T-cell (primary cell): ENCODE data around the gene LBX1. TPM values are rescaled to one million over a fixed set of nuclear protein-coding genes. Genes with fewer than 3 reads are reported as not detected.

Experiments
- ATAC-seq, 4 experiments: fragments of 200-7000 bp in 3 of 4; fragments of 150-1000 bp in 1 of 4; cut with Tn5 transposase; replicated peaks in 1 of 4; 1 replicate in 3 of 4; 2 replicates in 1 of 4; pipeline ENCODE4 v1.10.0; 2021; ENCODE audit warnings: moderate library complexity in 3 of 4, mild to moderate bottlenecking in 2 of 4, moderate number of reproducible peaks in 1 of 4
- CTCF ChIA-PET, 2 donors: fragments of 300-600 bp; sonication (Branson Sonifier 250); formaldehyde crosslinking; loops; one replicate each; lab custom pipeline; 2022; ENCODE audit warnings: antibody characterized with exemption in 2 of 2; lab: Charles Lee
- POLR2A ChIA-PET, 2 donors: fragments of 300-600 bp; sonication (Branson Sonifier 250); formaldehyde crosslinking; loops; one replicate each; lab custom pipeline; 2022; ENCODE audit warnings: antibody characterized with exemption in 2 of 2; lab: Charles Lee
- DNase-seq, 35 experiments: peaks; one replicate each; pipeline versions ENCODE4 v3.0.0 to v3.0.0-alpha.2; 2013 to 2023
- H3K27ac ChIP-seq: one replicate; pipeline ENCODE4 v1.5.1; 2013; ENCODE audit warnings: low read length
- H3K27me3 ChIP-seq, 2 experiments: replicated peaks in 1 of 2; 1 replicate in 1 of 2; 2 replicates in 1 of 2; pipeline versions ENCODE4 v1.6.1 to v1.7.0; 2013; ENCODE audit warnings: low read length in 1 of 2, mixed read lengths in 1 of 2; ENCODE audit not compliant: control insufficient read depth in 2 of 2, insufficient read depth in 2 of 2; ENCODE audit errors: extremely low read depth in 1 of 2
- H3K36me3 ChIP-seq, 2 donors: 1 replicate in 1 of 2; 2 replicates in 1 of 2; pipeline versions ENCODE4 v1.6.1 to v1.7.0; 2013; ENCODE audit warnings: low read length in 1 of 2; ENCODE audit not compliant: control insufficient read depth in 2 of 2, insufficient read depth in 1 of 2; ENCODE audit errors: extremely low read depth in 1 of 2
- H3K4me1 ChIP-seq, 2 experiments: 1 replicate in 1 of 2; 2 replicates in 1 of 2; pipeline versions ENCODE4 v1.6.1 to v1.7.0; 2013; ENCODE audit warnings: low read length in 2 of 2, mixed read lengths in 1 of 2; ENCODE audit not compliant: insufficient read depth in 2 of 2, control insufficient read depth in 1 of 2; ENCODE audit errors: extremely low read depth in 1 of 2
- H3K4me3 ChIP-seq, 2 donors: 1 replicate in 1 of 2; 2 replicates in 1 of 2; pipeline versions ENCODE4 v1.5.1 to v1.7.0; 2013; ENCODE audit warnings: mild to moderate bottlenecking in 2 of 2, low read length in 1 of 2, moderate library complexity in 1 of 2; ENCODE audit not compliant: control insufficient read depth in 1 of 2; ENCODE audit errors: extremely low read depth in 1 of 2
- H3K9me3 ChIP-seq: 2 replicates; pipeline ENCODE4 v1.7.0; 2013
- H3K27ac Mint-ChIP-seq, 2 donors: one replicate each; pipeline ENCODE4 v1.8.0; 2020 to 2021; ENCODE audit warnings: mild to moderate bottlenecking in 2 of 2, mixed read lengths in 2 of 2
- H3K27me3 Mint-ChIP-seq, 2 donors: one replicate each; pipeline ENCODE4 v1.8.0; 2021 to 2022; ENCODE audit warnings: mixed read lengths in 2 of 2
- H3K36me3 Mint-ChIP-seq: one replicate; pipeline ENCODE4 v1.8.0; 2021; ENCODE audit warnings: mixed read lengths
- H3K4me1 Mint-ChIP-seq, 3 donors: one replicate each; pipeline ENCODE4 v1.8.0; 2020 to 2022; ENCODE audit warnings: mixed read lengths in 3 of 3, mild to moderate bottlenecking in 1 of 3
- H3K4me3 Mint-ChIP-seq, 3 donors: one replicate each; pipeline ENCODE4 v1.8.0; 2020 to 2022; ENCODE audit warnings: mild to moderate bottlenecking in 3 of 3, mixed read lengths in 3 of 3, moderate library complexity in 3 of 3
- H3K9me3 Mint-ChIP-seq, 3 donors: one replicate each; pipeline ENCODE4 v1.8.0; 2020 to 2022; ENCODE audit warnings: mixed read lengths in 3 of 3
- WGBS: methylation state at CpG from one replicate; pipeline ENCODE4 v1.1.5; 2013; ENCODE audit warnings: missing lambda C conversion rate; ENCODE audit not compliant: insufficient coverage; 5-methylcytosine and 5-hydroxymethylcytosine counted together
- total RNA-seq, 35 experiments: library from RNA in 6 of 35; stranded (reverse) in 6 of 35; fragments of 120-200 nt in 1 of 35; gene quantifications; one replicate each; pipeline versions ENCODE4 v1.2.1 to v1.2.4 and lab custom pipeline; 2013 to 2026

LBX1 gene
- total RNA-seq, 5 donors from 2014 or later (not counting 1 experiment from before 2014, with no cell fraction given): not detected

- Mint-ChIP-seq H3K4me1 (peaks cover 36 to 46% (median 43%) of the 10 kb centered on the region in 3 donors), H3K36me3 (no peaks in the 10 kb centered on the region), H3K9me3 (no peaks in the 10 kb centered on the region), H3K4me3 (no peak overlapping the region), H3K27ac (no peak overlapping the region), H3K27me3 (peaks cover 69 to 90% of the 10 kb centered on the region in 2 donors)
- Histone ChIP-seq H3K27ac (no peak overlapping the region), H3K27me3 (peaks cover 35 to 96% of the 10 kb centered on the region in 2 experiments), H3K36me3 (no peaks in the 10 kb centered on the region), H3K4me1 (peaks cover 6 to 57% of the 10 kb centered on the region in 2 experiments), H3K9me3 (no peaks in the 10 kb centered on the region), H3K4me3 (no peak overlapping the region)
- DNase-seq: no peak
- ChIA-PET POLR2A (no interaction called here), CTCF (interaction anchor here in 1 of 2 donors (0.9 kb wide), 1 partner anchor 79 kb away, joined by 3 read pairs; no protein-coding TSS in a partner anchor)
- no peak for ATAC-seq
- 100% methylated on average over 1 of the region's 3 CpGs for WGBS
These were observed 9.3 kb downstream of the LBX1 start for GRCh38 chr10:101219946-101220451.

GRCh38 chr10:101219139-101219945 lies 9.9 kb downstream of the LBX1 start:
- no peaks in the 10 kb centered on the region for H3K9me3 ChIP-seq
- no peak overlapping the region for H3K27ac ChIP-seq
- H3K4me3 ChIP-seq: no peak overlapping the region
- WGBS: 19% methylated on average over 8 of the region's 26 CpGs
- ATAC-seq (no peak), DNase-seq (no peak)
- peaks cover 3 to 60% of the 10 kb centered on the region in 2 experiments for H3K4me1 ChIP-seq
- Mint-ChIP-seq H3K36me3 (no peaks in the 10 kb centered on the region), H3K9me3 (no peaks in the 10 kb centered on the region), H3K27ac (no peak overlapping the region), H3K27me3 (peaks cover 69 to 94% of the 10 kb centered on the region in 2 donors), H3K4me3 (no peak overlapping the region), H3K4me1 (peaks cover 37 to 47% (median 45%) of the 10 kb centered on the region in 3 donors)
- no peaks in the 10 kb centered on the region for H3K36me3 ChIP-seq
- ChIA-PET CTCF (interaction anchor here (0.6 to 1.0 kb wide), 3 partner anchors 349 to 612 kb away, joined by 3 read pairs; no protein-coding TSS in a partner anchor), POLR2A (no interaction called here)
- H3K27me3 ChIP-seq: peaks cover 37 to 97% of the 10 kb centered on the region in 2 experiments

GRCh38 chr10:101218351-101219138 lies 10.7 kb downstream of the LBX1 start:
- no peak overlapping the region for H3K27ac Mint-ChIP-seq
- Histone ChIP-seq H3K27me3 (peaks cover 36 to 99% of the 10 kb centered on the region in 2 experiments), H3K4me1 (peaks cover 5 to 64% of the 10 kb centered on the region in 2 experiments), H3K36me3 (no peaks in the 10 kb centered on the region), H3K9me3 (no peaks in the 10 kb centered on the region), H3K27ac (no peak overlapping the region), H3K4me3 (no peak overlapping the region)
- peak overlapping the region in 1 of 3 donors; percentile 13 for H3K4me3 Mint-ChIP-seq
- no peaks in the 10 kb centered on the region for H3K36me3 Mint-ChIP-seq
- ATAC-seq (no peak), DNase-seq (peak in 1 of 35 experiments; percentile 29)
- 8% methylated on average over 24 of the region's 27 CpGs for WGBS
- H3K4me1 Mint-ChIP-seq: peaks cover 39 to 48% (median 47%) of the 10 kb centered on the region in 3 donors
- peaks cover 67 to 94% of the 10 kb centered on the region in 2 donors for H3K27me3 Mint-ChIP-seq
- H3K9me3 Mint-ChIP-seq: no peaks in the 10 kb centered on the region
- POLR2A ChIA-PET: no interaction called here
- CTCF ChIA-PET: interaction anchor here (0.6 to 1.0 kb wide), 5 partner anchors 69 to 613 kb away, joined by 3 to 4 read pairs (median 3); no protein-coding TSS in a partner anchor

- Histone ChIP-seq H3K36me3 (no peaks in the 10 kb centered on the region), H3K27ac (no peak overlapping the region), H3K4me3 (no peak overlapping the region), H3K9me3 (no peaks in the 10 kb centered on the region), H3K4me1 (peaks cover 5 to 57% of the 10 kb centered on the region in 2 experiments), H3K27me3 (peaks cover 36 to 99% of the 10 kb centered on the region in 2 experiments)
- Mint-ChIP-seq H3K36me3 (no peaks in the 10 kb centered on the region), H3K4me3 (peak overlapping the region in 1 of 3 donors; percentile 70), H3K4me1 (peaks cover 41 to 44% (median 42%) of the 10 kb centered on the region in 3 donors), H3K9me3 (no peaks in the 10 kb centered on the region), H3K27ac (peak overlapping the region in 1 of 2 donors; percentile 27), H3K27me3 (peaks cover 70 to 93% of the 10 kb centered on the region in 2 donors)
- CTCF ChIA-PET: interaction anchor here (0.6 to 0.9 kb wide), 2 partner anchors 219 to 248 kb away, joined by 3 to 4 read pairs; no protein-coding TSS in a partner anchor
- ATAC-seq: no peak
- 7% methylated on average over 64 of the region's 68 CpGs for WGBS
- POLR2A ChIA-PET: no interaction called here
- peak in 1 of 35 experiments; percentile 45 for DNase-seq
These were observed 11.6 kb downstream of the LBX1 start for GRCh38 chr10:101217450-101218281.

GRCh38 chr10:101217044-101217425 lies 12.2 kb downstream of the LBX1 start:
- ChIA-PET CTCF (no interaction called here), POLR2A (no interaction called here)
- H3K4me1 Mint-ChIP-seq: peaks cover 39 to 41% (median 40%) of the 10 kb centered on the region in 3 donors
- H3K36me3 Mint-ChIP-seq: no peaks in the 10 kb centered on the region
- WGBS: 6% methylated on average over 11 of the region's 21 CpGs
- no peaks in the 10 kb centered on the region for H3K9me3 Mint-ChIP-seq
- no peak overlapping the region for H3K4me3 ChIP-seq
- H3K4me1 ChIP-seq: peaks cover 5 to 53% of the 10 kb centered on the region in 2 experiments
- peak overlapping the region in 2 of 3 donors; percentile 28 to 70 for H3K4me3 Mint-ChIP-seq
- H3K27me3 ChIP-seq: peaks cover 39 to 99% of the 10 kb centered on the region in 2 experiments
- peaks cover 69 to 94% of the 10 kb centered on the region in 2 donors for H3K27me3 Mint-ChIP-seq
- no peak overlapping the region for H3K27ac Mint-ChIP-seq
- no peaks in the 10 kb centered on the region for H3K9me3 ChIP-seq
- no peaks in the 10 kb centered on the region for H3K36me3 ChIP-seq
- DNase-seq: no peak
- ATAC-seq: no peak
- H3K27ac ChIP-seq: no peak overlapping the region
